Vagina (tissue), 2 donors: Measurements from ENCODE around the gene POTEG. TPM values are rescaled to one million over a fixed set of nuclear protein-coding genes. Genes with fewer than 3 reads are reported as not detected.
"Not testable (repeated sequence)": the region's sequence is repeated elsewhere in the genome, so short reads cannot be mapped to it uniquely, and the experiment has no call there.

Source experiments
- DNase-seq, 2 donors: peaks; one replicate each; pipeline ENCODE4 v3.0.0-alpha.2; 2017; ENCODE audit errors: extremely low spot score in 2 of 2
- H3K27ac ChIP-seq: fragments of 200-600 bp; sonication (generic); one replicate; pipeline ENCODE4 v1.5.1; 2019
- H3K27me3 ChIP-seq: fragments of 200-600 bp; sonication (generic); one replicate; pipeline ENCODE4 v1.5.1; 2019
- H3K36me3 ChIP-seq, 2 donors: fragments of 200-600 bp; sonication (generic); one replicate each; pipeline ENCODE4 v1.5.1; 2017 to 2019
- H3K4me1 ChIP-seq: fragments of 200-600 bp; sonication (generic); one replicate; pipeline ENCODE4 v1.5.1; 2019
- H3K4me3 ChIP-seq, 2 donors: fragments of 200-600 bp; sonication (generic); 1 replicate in 1 of 2; 2 replicates in 1 of 2; pipeline ENCODE4 v1.5.1; 2016 to 2019
- H3K9me3 ChIP-seq: fragments of 200-600 bp; sonication (generic); one replicate; pipeline ENCODE4 v1.5.1; 2019
- intact Hi-C: fragments of 100-400 bp; cut with DNase I; formaldehyde crosslinking; loops from one replicate; pipeline ENCODE4 v1.15.1; 2023
- total RNA-seq: library from RNA; depleted of rRNA; stranded (reverse); fragments of >200 nt; gene quantifications from one replicate; pipeline ENCODE4 v1.2.3, GENCODE V29; 2016

POTEG gene
- total RNA-seq, 1 donor from 2014 or later = not detected

- H3K27ac ChIP-seq, H3K4me3 ChIP-seq, H3K9me3 ChIP-seq, H3K36me3 ChIP-seq, H3K27me3 ChIP-seq, intact Hi-C loops, DNase-seq, H3K4me1 ChIP-seq: not testable (repeated sequence)
Observed at GRCh38 chr14:19394727-19395126, 39.4 kb downstream of the POTEG start.

GRCh38 chr14:19390230-19390629 lies 43.9 kb downstream of the POTEG start:
- H3K27me3 ChIP-seq, intact Hi-C loops, H3K4me3 ChIP-seq, H3K36me3 ChIP-seq, H3K27ac ChIP-seq, H3K4me1 ChIP-seq, H3K9me3 ChIP-seq: not testable (repeated sequence)
- DNase-seq = peak in 1 of 2 donors; percentile 32

GRCh38 chr14:19388741-19389140 lies 45.4 kb downstream of the POTEG start:
- H3K9me3 ChIP-seq, H3K4me1 ChIP-seq, H3K27ac ChIP-seq, H3K4me3 ChIP-seq, intact Hi-C loops, H3K36me3 ChIP-seq, H3K27me3 ChIP-seq: not testable (repeated sequence)
- peak in 1 of 2 donors; percentile 42 for DNase-seq

- intact Hi-C loops = not testable (repeated sequence)
Observed at GRCh38 chr14:19386996-19387395, 47.1 kb downstream of the POTEG start.

GRCh38 chr14:19386309-19386708 lies 47.8 kb downstream of the POTEG start:
- H3K9me3 ChIP-seq, H3K36me3 ChIP-seq, H3K27ac ChIP-seq, H3K4me1 ChIP-seq, DNase-seq, intact Hi-C loops, H3K4me3 ChIP-seq, H3K27me3 ChIP-seq: not testable (repeated sequence)

More at GRCh38 chr14:19386996-19387395, 47.1 kb downstream of the POTEG start:
- not testable (repeated sequence) for H3K27ac ChIP-seq, H3K9me3 ChIP-seq, H3K36me3 ChIP-seq, H3K4me1 ChIP-seq, H3K4me3 ChIP-seq, H3K27me3 ChIP-seq
- DNase-seq = peak; percentile 25 to 31

- peak in 1 of 2 donors; percentile 0 for DNase-seq
- H3K9me3 ChIP-seq, H3K4me3 ChIP-seq, H3K27ac ChIP-seq, H3K27me3 ChIP-seq, H3K36me3 ChIP-seq, intact Hi-C loops, H3K4me1 ChIP-seq: not testable (repeated sequence)
Observed at GRCh38 chr14:19384088-19384781, 49.9 kb downstream of the POTEG start.

GRCh38 chr14:19383008-19383584 lies 51.0 kb downstream of the POTEG start:
- H3K4me3 ChIP-seq, H3K4me1 ChIP-seq, H3K27me3 ChIP-seq, H3K27ac ChIP-seq, intact Hi-C loops, H3K36me3 ChIP-seq, H3K9me3 ChIP-seq: not testable (repeated sequence)
- peak in 1 of 2 donors; percentile 10 for DNase-seq

- H3K27ac ChIP-seq, DNase-seq, H3K9me3 ChIP-seq, H3K4me3 ChIP-seq, H3K27me3 ChIP-seq, H3K4me1 ChIP-seq, H3K36me3 ChIP-seq, intact Hi-C loops: not testable (repeated sequence)
Observed at GRCh38 chr14:19380137-19380536, 54.0 kb downstream of the POTEG start.

GRCh38 chr14:19374451-19374903 lies 59.7 kb downstream of the POTEG start:
- H3K9me3 ChIP-seq, intact Hi-C loops, H3K4me3 ChIP-seq, H3K36me3 ChIP-seq, H3K4me1 ChIP-seq, H3K27ac ChIP-seq, H3K27me3 ChIP-seq: not testable (repeated sequence)
- peak; percentile 34 to 82 for DNase-seq

- H3K27me3 ChIP-seq, H3K4me1 ChIP-seq, H3K4me3 ChIP-seq, H3K9me3 ChIP-seq, H3K27ac ChIP-seq, intact Hi-C loops, H3K36me3 ChIP-seq: not testable (repeated sequence)
- peak; percentile 49 to 87 for DNase-seq
Observed at GRCh38 chr14:19372813-19373500, 61.2 kb downstream of the POTEG start.

- H3K27ac ChIP-seq, H3K36me3 ChIP-seq, H3K4me1 ChIP-seq, DNase-seq, H3K9me3 ChIP-seq, H3K27me3 ChIP-seq, intact Hi-C loops, H3K4me3 ChIP-seq: not testable (repeated sequence)
Observed at GRCh38 chr14:19371767-19372166, 62.4 kb downstream of the POTEG start.

GRCh38 chr14:19362803-19363202 lies 71.3 kb downstream of the POTEG start:
- H3K4me3 ChIP-seq, DNase-seq, H3K27me3 ChIP-seq, H3K27ac ChIP-seq, H3K36me3 ChIP-seq, intact Hi-C loops, H3K9me3 ChIP-seq, H3K4me1 ChIP-seq: not testable (repeated sequence)

GRCh38 chr14:19362323-19362722 lies 71.8 kb downstream of the POTEG start:
- H3K9me3 ChIP-seq, intact Hi-C loops, H3K4me1 ChIP-seq, H3K27me3 ChIP-seq, H3K4me3 ChIP-seq, H3K36me3 ChIP-seq, H3K27ac ChIP-seq, DNase-seq: not testable (repeated sequence)
